ENCODE results near the gene CDK10. TPM values are rescaled to one million over a fixed set of nuclear protein-coding genes. Genes with fewer than 3 reads are reported as not detected.

Gene CDK10
- total and polyA plus RNA-seq, 9 of the 15 experiments (the other 6 are each of a cell fraction or from before 2014, with no cell fraction given), result 2.0 to 85.1 (median 40.1) TPM

- TF ChIP-seq CLOCK (CRISPR knock-in tag; IDR thresholded peaks at IDR 0.05; ENCODE audit: borderline replicate concordance) (no peak), TFAP4 (CRISPR knock-in tag; IDR thresholded peaks at IDR 0.05; ENCODE audit: borderline replicate concordance) (peak; percentile 70), USF1 (CRISPR knock-in tag; IDR thresholded peaks at IDR 0.05) (0 out of 2 replicates have a peak, but pooled peaks have one; percentile 1), ZNF507 (tag; conservative IDR thresholded peaks at IDR 0.05) (no peak), RCOR1 (IDR thresholded peaks at IDR 0.05; ENCODE audit: borderline replicate concordance in 1 of 2, low read depth in 2 of 2, low read length in 2 of 2) (peak in 1 of 2 experiments; percentile 33; a peak in 1 of 4 replicates), KDM5B (IDR thresholded peaks at IDR 0.05; ENCODE audit: insufficient replicate concordance, low read depth, low read length) (peak; percentile 41), L3MBTL2 (IDR thresholded peaks at IDR 0.05) (peak; percentile 97), TCFL5 (CRISPR knock-in tag; conservative IDR thresholded peaks at IDR 0.05) (no peak), NONO (IDR thresholded peaks at IDR 0.05; ENCODE audit: low read depth in 2 of 2, low read length in 1 of 2) (0 out of 4 replicates have a peak, but pooled peaks of 1 of the 2 experiments have one; percentile 52), CCNT2 (IDR thresholded peaks at IDR 0.05; ENCODE audit: borderline replicate concordance, extremely low read depth, insufficient read length, low read depth, low read length) (peak; percentile 52), CEBPB (tag; IDR thresholded peaks at IDR 0.05) (no peak), PKNOX1 (IDR thresholded peaks at IDR 0.05) (peak; percentile 56)
These were observed 15.2 kb downstream of the CDK10 start, which contains the start of gene SPATA2L (continued) for GRCh38 chr16:89701425-89702406.
